Cardiac muscle cell (in vitro differentiated cells and primary cell): ENCODE data around the gene TMEM132A. TPM values are rescaled to one million over a fixed set of nuclear protein-coding genes. Genes with fewer than 3 reads are reported as not detected.

Source experiments
- DNase-seq, 2 donors: peaks; one replicate each; pipeline versions ENCODE4 v3.0.0 to v3.0.0-alpha.2; 2010 to 2017; ENCODE audit warnings: low read depth in 1 of 2, low spot score in 1 of 2
- H3K27ac ChIP-seq: fragments of 200-600 bp; sonication (generic); 2 replicates; pipeline ENCODE4 v1.5.1; 2016
- H3K27me3 ChIP-seq: fragments of 200-600 bp; sonication (generic); 2 replicates; pipeline ENCODE4 v1.6.0; 2016; ENCODE audit warnings: control low read depth
- H3K36me3 ChIP-seq: fragments of 200-600 bp; sonication (generic); 2 replicates; pipeline ENCODE4 v1.5.1; 2016; ENCODE audit warnings: control low read depth
- H3K4me1 ChIP-seq: fragments of 200-600 bp; sonication (generic); 2 replicates; pipeline ENCODE4 v1.8.1; 2017; ENCODE audit warnings: low read depth, mild to moderate bottlenecking, mixed run types
- H3K4me3 ChIP-seq: fragments of 200-600 bp; sonication (generic); 2 replicates; pipeline ENCODE4 v1.5.1; 2016; ENCODE audit warnings: mild to moderate bottlenecking
- H3K9me3 ChIP-seq: fragments of 200-600 bp; sonication (generic); 2 replicates; pipeline ENCODE4 v1.5.1; 2017; ENCODE audit warnings: low read depth, mild to moderate bottlenecking, control low read depth
- polyA plus RNA-seq: library from polyadenylated mRNA; unstranded; fragments of >200 nt; fragmentation: Nextera tagmentation; extraction: Ambion mirVana; gene quantifications from 2 replicates; pipeline ENCODE4 v1.2.1, GENCODE V29; 2016
- total RNA-seq: library from RNA; depleted of rRNA; stranded (reverse); fragments of >200 nt; gene quantifications from 2 replicates; pipeline ENCODE4 v1.2.3, GENCODE V29; 2016
- TF ChIP-seq, protein P1 (sequence below): IDR thresholded peaks from 2 replicates; pipeline ENCODE4 v1.5.1; 2012; ENCODE audit warnings: low read depth, mild to moderate bottlenecking, low read length

The TMEM132A gene
- total and polyA plus RNA-seq, 2 experiments from 2014 or later, result 154 to 176 TPM

DNA sequence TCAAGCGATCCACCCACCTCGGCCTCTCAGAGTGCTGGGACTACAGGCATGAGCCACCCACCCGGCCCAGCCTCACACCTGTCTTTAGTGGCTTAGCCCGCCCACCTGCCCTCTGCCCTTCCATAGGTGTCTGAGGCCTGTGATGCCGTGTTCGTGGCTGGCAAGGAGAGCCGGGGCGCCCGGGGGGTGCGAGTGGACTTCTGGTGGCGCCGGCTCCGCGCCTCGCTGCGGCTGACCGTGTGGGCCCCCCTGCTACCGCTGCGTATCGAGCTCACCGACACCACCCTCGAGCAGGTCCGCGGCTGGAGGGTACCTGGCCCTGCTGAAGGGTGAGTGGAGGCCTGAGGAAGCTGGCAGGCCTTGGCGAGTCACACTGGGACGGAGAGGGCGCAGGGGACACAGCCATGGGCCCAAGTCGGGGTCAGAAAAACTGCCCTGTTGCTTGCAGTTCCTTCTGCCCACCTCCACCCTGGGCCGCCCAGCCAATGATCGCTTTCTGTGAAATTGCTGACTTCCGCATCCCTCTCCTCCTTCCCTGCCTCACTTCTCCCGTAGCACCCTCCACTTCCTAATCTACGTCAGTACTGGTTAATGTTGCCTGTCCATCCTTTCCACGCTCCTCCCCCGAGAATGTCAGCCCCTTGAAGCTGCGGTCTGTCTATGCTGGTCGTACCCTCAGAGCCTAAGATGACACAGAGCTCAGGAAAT lies 9.3 kb downstream of the TMEM132A start:
- H3K9me3 ChIP-seq, result no peaks in the 10 kb centered on the region
- TF ChIP-seq, protein P1, sequence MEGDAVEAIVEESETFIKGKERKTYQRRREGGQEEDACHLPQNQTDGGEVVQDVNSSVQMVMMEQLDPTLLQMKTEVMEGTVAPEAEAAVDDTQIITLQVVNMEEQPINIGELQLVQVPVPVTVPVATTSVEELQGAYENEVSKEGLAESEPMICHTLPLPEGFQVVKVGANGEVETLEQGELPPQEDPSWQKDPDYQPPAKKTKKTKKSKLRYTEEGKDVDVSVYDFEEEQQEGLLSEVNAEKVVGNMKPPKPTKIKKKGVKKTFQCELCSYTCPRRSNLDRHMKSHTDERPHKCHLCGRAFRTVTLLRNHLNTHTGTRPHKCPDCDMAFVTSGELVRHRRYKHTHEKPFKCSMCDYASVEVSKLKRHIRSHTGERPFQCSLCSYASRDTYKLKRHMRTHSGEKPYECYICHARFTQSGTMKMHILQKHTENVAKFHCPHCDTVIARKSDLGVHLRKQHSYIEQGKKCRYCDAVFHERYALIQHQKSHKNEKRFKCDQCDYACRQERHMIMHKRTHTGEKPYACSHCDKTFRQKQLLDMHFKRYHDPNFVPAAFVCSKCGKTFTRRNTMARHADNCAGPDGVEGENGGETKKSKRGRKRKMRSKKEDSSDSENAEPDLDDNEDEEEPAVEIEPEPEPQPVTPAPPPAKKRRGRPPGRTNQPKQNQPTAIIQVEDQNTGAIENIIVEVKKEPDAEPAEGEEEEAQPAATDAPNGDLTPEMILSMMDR, result no peak
- no peaks in the 10 kb centered on the region for H3K4me1 ChIP-seq
- no peaks in the 10 kb centered on the region for H3K27me3 ChIP-seq
- no peak overlapping the region for H3K4me3 ChIP-seq
- peaks cover 32% of the 10 kb centered on the region for H3K36me3 ChIP-seq
- H3K27ac ChIP-seq, result no peak overlapping the region
- no peak for DNase-seq

DNA sequence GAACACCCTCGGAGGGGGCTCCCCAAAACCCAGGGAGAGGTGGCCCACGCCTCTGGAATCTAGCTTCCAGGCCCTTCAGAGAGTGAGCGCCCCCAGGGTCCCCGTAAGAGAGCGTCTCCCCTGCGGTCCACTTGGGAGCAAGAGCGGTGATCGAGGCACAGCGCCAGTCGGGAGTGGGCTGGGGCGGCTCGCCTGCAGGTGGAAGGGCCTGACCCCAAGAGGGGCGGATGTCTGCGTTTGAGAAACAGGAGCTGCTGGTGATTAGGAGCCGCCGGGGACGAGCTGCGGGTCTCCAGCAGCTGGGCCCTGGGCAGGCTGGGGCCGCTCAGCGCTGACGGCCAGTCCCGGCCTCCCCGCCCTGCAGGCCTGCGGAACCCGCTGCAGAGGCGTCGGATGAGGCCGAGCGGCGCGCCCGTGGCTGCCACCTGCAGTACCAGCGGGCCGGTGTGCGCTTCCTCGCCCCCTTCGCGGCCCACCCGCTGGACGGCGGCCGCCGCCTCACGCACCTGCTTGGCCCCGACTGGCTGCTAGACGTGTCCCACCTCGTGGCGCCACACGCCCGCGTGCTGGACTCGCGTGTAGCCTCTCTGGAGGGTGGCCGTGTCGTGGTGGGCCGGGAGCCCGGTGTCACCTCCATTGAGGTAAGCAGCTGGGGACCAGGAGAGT lies 10.0 kb downstream of the TMEM132A start:
- no peak overlapping the region for H3K4me3 ChIP-seq
- no peak overlapping the region for H3K27ac ChIP-seq
- no peak for DNase-seq
- H3K4me1 ChIP-seq, result peaks cover 4% of the 10 kb centered on the region
- TF ChIP-seq, protein P1, result no peak
- H3K27me3 ChIP-seq, result no peaks in the 10 kb centered on the region
- no peaks in the 10 kb centered on the region for H3K9me3 ChIP-seq
- peaks cover 29% of the 10 kb centered on the region for H3K36me3 ChIP-seq

DNA sequence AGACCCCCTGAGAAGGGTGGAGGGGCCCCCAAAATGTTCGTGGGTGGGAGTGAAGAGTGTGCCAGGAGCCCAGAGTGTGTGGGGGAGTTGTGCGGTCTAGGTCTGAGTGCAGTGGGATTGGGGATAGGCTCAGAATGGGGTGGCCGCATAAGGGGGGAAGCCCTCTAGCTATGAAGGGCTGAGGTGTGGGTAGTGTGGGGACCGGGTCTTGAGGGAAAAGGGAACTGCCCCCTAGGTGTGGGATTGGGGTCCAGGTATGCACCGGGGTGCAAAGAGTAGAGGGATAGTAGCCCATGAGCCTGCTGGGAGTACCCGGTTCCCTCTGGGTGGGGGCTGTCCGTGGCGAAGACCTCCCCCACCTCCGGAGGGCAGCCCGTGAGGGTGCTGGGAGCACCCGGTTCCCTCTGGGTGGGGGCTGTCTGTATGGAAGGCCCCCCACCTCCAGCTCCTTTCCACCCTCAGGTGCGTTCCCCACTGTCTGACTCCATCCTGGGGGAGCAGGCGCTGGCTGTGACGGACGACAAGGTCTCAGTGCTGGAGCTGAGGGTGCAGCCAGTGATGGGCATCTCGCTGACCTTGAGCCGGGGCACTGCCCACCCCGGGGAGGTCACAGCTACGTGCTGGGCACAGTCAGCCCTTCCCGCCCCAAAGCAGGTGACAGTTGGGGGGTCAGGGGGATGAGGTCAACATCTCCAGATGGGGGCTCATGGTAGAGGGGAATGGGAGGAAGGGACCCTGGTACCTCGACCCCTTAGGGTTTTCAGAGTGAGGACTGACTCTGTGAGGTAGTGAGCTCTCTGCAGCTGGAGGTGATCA lies 10.7 kb downstream of the TMEM132A start:
- Histone ChIP-seq H3K36me3 (peaks cover 26% of the 10 kb centered on the region), H3K4me3 (no peak overlapping the region), H3K27me3 (no peaks in the 10 kb centered on the region), H3K27ac (no peak overlapping the region), H3K4me1 (peaks cover 11% of the 10 kb centered on the region), H3K9me3 (no peaks in the 10 kb centered on the region)
- no peak for DNase-seq
- TF ChIP-seq, protein P1, result no peak

DNA sequence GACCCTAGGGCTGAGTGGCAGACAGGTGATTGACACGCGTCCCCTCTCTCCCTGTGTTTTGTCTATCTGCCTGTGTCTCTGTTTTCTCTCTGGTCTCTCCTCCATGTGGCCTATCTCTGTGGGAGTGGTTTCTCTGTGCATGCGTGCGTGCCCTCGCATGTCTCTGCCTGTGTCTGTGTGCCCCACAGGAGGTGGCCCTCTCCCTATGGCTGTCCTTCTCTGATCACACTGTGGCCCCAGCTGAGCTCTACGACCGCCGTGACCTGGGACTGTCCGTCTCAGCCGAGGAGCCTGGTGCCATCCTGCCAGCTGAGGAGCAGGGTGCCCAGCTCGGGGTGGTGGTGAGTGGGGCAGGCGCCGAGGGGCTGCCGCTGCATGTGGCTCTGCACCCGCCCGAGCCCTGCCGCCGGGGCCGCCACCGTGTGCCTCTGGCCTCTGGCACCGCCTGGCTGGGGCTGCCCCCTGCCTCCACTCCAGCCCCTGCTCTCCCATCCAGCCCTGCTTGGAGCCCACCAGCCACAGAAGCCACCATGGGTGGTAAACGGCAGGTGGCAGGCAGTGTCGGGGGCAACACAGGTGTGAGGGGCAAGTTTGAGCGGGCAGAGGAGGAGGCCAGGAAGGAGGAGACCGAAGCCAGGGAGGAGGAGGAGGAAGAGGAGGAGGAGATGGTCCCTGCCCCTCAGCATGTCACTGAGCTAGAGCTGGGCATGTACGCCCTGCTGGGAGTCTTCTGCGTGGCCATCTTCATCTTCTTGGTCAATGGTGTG lies 11.6 kb downstream of the TMEM132A start:
- Histone ChIP-seq H3K9me3 (no peaks in the 10 kb centered on the region), H3K4me1 (peaks cover 13% of the 10 kb centered on the region), H3K36me3 (peaks cover 25% of the 10 kb centered on the region), H3K27ac (no peak overlapping the region), H3K27me3 (no peaks in the 10 kb centered on the region), H3K4me3 (no peak overlapping the region)
- TF ChIP-seq, protein P1, result no peak
- no peak for DNase-seq
